ENCODE results near the gene HGFAC. TPM values are rescaled to one million over a fixed set of nuclear protein-coding genes. Genes with fewer than 3 reads are reported as not detected.

The HGFAC gene
- polyA plus RNA-seq, 1 donor from 2014 or later, result 16.2 TPM

DNA sequence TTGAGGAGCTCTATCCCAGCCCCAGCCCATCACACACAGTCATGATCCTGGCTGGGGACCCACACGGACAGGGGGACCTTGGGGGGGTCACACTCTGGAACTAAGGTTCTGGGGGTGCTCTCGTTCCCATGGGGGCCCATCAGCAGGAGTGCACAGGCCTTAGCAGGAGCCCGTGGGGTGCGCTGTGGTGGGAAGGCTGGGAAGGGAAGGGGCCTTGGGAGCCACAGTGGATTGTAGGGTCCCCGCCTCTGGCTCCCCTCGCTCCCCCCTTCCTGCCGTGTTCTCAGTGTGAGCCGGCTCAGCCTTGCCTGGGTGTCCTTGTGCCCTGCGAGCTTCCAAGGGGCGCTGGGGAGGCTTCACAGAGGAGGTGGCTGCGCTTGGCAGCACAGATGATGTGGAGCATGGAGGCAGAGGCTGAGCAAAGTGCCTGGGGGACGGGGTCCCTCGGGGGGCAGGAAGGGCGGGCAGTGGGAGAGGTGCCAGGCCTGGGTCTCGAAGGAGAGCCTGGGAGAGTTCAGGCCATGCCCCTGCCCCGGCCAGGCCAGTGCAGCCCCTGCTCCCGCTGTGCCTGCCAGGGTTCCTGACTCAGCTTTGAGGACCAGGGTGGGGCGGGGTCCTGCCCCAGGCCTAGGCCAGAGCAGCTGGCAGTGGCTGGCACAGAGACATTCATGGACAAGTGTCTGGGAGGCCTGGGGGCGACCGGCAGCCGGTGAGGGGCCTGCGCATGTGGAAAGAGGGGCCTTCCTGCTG is 5.5 kb upstream of the HGFAC start:
- Histone ChIP-seq H3K9ac (ENCODE audit: low read length) (no peak overlapping the region), H2AFZ (ENCODE audit: low read depth, low read length) (no peak overlapping the region), H3K79me2 (replicated peaks; ENCODE audit: insufficient read depth, low read length) (no peaks in the 10 kb centered on the region), H3K36me3 (ENCODE audit: insufficient read depth, low read length) (no peaks in the 10 kb centered on the region), H3F3A (ENCODE audit: insufficient read depth, low read length, poor library complexity, severe bottlenecking) (no peaks in the 10 kb centered on the region), H3K4me2 (ENCODE audit: low read length) (no peak overlapping the region), H3K27me3 (ENCODE audit: insufficient read depth, low read depth, low read length) (no peaks in the 10 kb centered on the region), H3K9me2 (ENCODE audit: insufficient read depth, low read length) (no peaks in the 10 kb centered on the region), H3K4me3 (ENCODE audit: low read length) (no peak overlapping the region), H3K9me3 (ENCODE audit: low read length) (no peaks in the 10 kb centered on the region), H4K20me1 (ENCODE audit: insufficient read depth) (no peaks in the 10 kb centered on the region), H3K27ac (ENCODE audit: low read length) (no peak overlapping the region)
- TF ChIP-seq, protein P1, sequence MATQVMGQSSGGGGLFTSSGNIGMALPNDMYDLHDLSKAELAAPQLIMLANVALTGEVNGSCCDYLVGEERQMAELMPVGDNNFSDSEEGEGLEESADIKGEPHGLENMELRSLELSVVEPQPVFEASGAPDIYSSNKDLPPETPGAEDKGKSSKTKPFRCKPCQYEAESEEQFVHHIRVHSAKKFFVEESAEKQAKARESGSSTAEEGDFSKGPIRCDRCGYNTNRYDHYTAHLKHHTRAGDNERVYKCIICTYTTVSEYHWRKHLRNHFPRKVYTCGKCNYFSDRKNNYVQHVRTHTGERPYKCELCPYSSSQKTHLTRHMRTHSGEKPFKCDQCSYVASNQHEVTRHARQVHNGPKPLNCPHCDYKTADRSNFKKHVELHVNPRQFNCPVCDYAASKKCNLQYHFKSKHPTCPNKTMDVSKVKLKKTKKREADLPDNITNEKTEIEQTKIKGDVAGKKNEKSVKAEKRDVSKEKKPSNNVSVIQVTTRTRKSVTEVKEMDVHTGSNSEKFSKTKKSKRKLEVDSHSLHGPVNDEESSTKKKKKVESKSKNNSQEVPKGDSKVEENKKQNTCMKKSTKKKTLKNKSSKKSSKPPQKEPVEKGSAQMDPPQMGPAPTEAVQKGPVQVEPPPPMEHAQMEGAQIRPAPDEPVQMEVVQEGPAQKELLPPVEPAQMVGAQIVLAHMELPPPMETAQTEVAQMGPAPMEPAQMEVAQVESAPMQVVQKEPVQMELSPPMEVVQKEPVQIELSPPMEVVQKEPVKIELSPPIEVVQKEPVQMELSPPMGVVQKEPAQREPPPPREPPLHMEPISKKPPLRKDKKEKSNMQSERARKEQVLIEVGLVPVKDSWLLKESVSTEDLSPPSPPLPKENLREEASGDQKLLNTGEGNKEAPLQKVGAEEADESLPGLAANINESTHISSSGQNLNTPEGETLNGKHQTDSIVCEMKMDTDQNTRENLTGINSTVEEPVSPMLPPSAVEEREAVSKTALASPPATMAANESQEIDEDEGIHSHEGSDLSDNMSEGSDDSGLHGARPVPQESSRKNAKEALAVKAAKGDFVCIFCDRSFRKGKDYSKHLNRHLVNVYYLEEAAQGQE (IDR thresholded peaks at IDR 0.05; ENCODE audit: borderline replicate concordance), result no peak
- TF ChIP-seq EP300 (conservative IDR thresholded peaks at IDR 0.05; ENCODE audit: poor library complexity, severe bottlenecking) (no peak), EZH2 (IDR thresholded peaks at IDR 0.05; ENCODE audit: borderline replicate concordance, insufficient read depth, low read length, poor library complexity, severe bottlenecking) (no peak), SMC3 (conservative IDR thresholded peaks at IDR 0.05; ENCODE audit: poor library complexity) (no peak), TAF1 (IDR thresholded peaks at IDR 0.05; ENCODE audit: low read depth) (no peak), RAD21 (conservative IDR thresholded peaks at IDR 0.05) (no peak), POLR2AphosphoS5 (IDR thresholded peaks at IDR 0.05) (no peak), MXI1 (conservative IDR thresholded peaks at IDR 0.05; ENCODE audit: poor library complexity, severe bottlenecking) (no peak)
- TF ChIP-seq, protein P2, sequence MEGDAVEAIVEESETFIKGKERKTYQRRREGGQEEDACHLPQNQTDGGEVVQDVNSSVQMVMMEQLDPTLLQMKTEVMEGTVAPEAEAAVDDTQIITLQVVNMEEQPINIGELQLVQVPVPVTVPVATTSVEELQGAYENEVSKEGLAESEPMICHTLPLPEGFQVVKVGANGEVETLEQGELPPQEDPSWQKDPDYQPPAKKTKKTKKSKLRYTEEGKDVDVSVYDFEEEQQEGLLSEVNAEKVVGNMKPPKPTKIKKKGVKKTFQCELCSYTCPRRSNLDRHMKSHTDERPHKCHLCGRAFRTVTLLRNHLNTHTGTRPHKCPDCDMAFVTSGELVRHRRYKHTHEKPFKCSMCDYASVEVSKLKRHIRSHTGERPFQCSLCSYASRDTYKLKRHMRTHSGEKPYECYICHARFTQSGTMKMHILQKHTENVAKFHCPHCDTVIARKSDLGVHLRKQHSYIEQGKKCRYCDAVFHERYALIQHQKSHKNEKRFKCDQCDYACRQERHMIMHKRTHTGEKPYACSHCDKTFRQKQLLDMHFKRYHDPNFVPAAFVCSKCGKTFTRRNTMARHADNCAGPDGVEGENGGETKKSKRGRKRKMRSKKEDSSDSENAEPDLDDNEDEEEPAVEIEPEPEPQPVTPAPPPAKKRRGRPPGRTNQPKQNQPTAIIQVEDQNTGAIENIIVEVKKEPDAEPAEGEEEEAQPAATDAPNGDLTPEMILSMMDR (IDR thresholded peaks at IDR 0.05; ENCODE audit: poor library complexity, severe bottlenecking), result no peak

DNA sequence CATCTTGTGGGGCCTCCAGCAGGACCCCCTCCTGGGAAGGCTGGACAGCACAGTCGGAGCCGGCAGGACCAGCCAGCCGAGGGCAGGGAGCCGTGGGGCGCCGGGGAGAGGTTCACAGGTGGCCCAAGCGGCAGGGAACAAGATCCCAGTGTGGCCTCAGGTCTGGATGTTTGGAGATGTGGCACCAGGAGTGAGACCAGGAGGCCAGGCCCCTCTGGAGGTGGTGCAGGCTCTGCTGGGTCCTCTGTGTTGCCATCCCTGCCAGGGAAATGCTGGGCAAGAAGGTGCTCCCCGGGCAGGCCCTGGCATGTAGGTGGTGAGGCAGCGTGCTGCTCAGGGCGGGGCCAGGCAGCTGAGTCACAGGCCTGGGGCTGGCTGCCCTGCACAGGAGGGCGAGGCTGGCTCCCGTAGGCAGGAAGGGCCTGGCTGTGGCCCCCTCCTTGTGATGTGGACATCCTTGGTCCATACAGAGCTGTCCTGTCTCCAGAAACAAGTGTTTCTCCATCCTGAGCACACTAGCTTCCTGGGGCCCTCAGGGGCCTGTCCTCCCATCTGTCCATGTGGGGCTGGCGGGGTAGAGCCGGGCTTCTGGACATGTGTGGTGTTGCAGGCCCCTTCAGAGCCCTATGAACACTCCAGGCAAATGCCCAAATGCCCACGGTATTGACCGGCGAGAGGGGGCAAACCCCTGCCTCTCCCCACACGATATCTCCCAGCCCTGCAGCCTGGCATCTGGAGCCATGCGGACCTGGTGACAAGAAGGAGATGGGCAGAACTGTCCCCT is 4.8 kb upstream of the HGFAC start:
- no peak overlapping the region for H3K4me3 ChIP-seq (ENCODE audit: low read length)
- H3F3A ChIP-seq (ENCODE audit: insufficient read depth, low read length, poor library complexity, severe bottlenecking), result no peaks in the 10 kb centered on the region
- H4K20me1 ChIP-seq (ENCODE audit: insufficient read depth), result no peaks in the 10 kb centered on the region
- no peaks in the 10 kb centered on the region for H3K27me3 ChIP-seq (ENCODE audit: insufficient read depth, low read depth, low read length)
- no peaks in the 10 kb centered on the region for H3K36me3 ChIP-seq (ENCODE audit: insufficient read depth, low read length)
- TF ChIP-seq, protein P1 (IDR thresholded peaks at IDR 0.05; ENCODE audit: borderline replicate concordance), result no peak
- TF ChIP-seq POLR2AphosphoS5 (IDR thresholded peaks at IDR 0.05) (no peak), MXI1 (conservative IDR thresholded peaks at IDR 0.05; ENCODE audit: poor library complexity, severe bottlenecking) (no peak), TAF1 (IDR thresholded peaks at IDR 0.05; ENCODE audit: low read depth) (no peak), EZH2 (IDR thresholded peaks at IDR 0.05; ENCODE audit: borderline replicate concordance, insufficient read depth, low read length, poor library complexity, severe bottlenecking) (no peak), EP300 (conservative IDR thresholded peaks at IDR 0.05; ENCODE audit: poor library complexity, severe bottlenecking) (no peak), RAD21 (conservative IDR thresholded peaks at IDR 0.05) (no peak), SMC3 (conservative IDR thresholded peaks at IDR 0.05; ENCODE audit: poor library complexity) (no peak)
- TF ChIP-seq, protein P2 (IDR thresholded peaks at IDR 0.05; ENCODE audit: poor library complexity, severe bottlenecking), result no peak
- no peaks in the 10 kb centered on the region for H3K9me3 ChIP-seq (ENCODE audit: low read length)
- H3K4me2 ChIP-seq (ENCODE audit: low read length), result no peak overlapping the region
- H2AFZ ChIP-seq (ENCODE audit: low read depth, low read length), result no peak overlapping the region
- no peaks in the 10 kb centered on the region for H3K79me2 ChIP-seq (replicated peaks; ENCODE audit: insufficient read depth, low read length)
- H3K27ac ChIP-seq (ENCODE audit: low read length), result no peak overlapping the region
- no peak overlapping the region for H3K9ac ChIP-seq (ENCODE audit: low read length)
- no peaks in the 10 kb centered on the region for H3K9me2 ChIP-seq (ENCODE audit: insufficient read depth, low read length)

Data from neural cell (in vitro differentiated cells).